Measurements from ENCODE around the gene CEP131.

The CEP131 gene

GRCh38 chr17:81180836-81181810, 41.6 kb downstream of the CEP131 start:
- Histone ChIP-seq H3K4me3 (ENCODE audit: low read depth in 1 of 2, low read length in 2 of 2) (no peak overlapping the region), H3K9me3 (ENCODE audit: control insufficient read depth in 1 of 2, low read length in 2 of 2) (no peaks in the 10 kb centered on the region), H3K36me3 (ENCODE audit: control insufficient read depth in 1 of 2, insufficient read depth in 2 of 2, low read length in 2 of 2) (no peaks in the 10 kb centered on the region), H3K27me3 (ENCODE audit: low read depth, low read length) (no peaks in the 10 kb centered on the region), H3K27ac (ENCODE audit: low read length) (no peak overlapping the region), H3K4me1 (ENCODE audit: control insufficient read depth in 1 of 2, insufficient read depth in 2 of 2, low read length in 2 of 2) (no peaks in the 10 kb centered on the region)

GRCh38 chr17:81179861-81180260, 42.9 kb downstream of the CEP131 start:
- Histone ChIP-seq H3K4me1 (ENCODE audit: control insufficient read depth in 1 of 2, insufficient read depth in 2 of 2, low read length in 2 of 2) (no peaks in the 10 kb centered on the region), H3K36me3 (ENCODE audit: control insufficient read depth in 1 of 2, insufficient read depth in 2 of 2, low read length in 2 of 2) (no peaks in the 10 kb centered on the region), H3K4me3 (ENCODE audit: low read depth in 1 of 2, low read length in 2 of 2) (no peak overlapping the region), H3K27ac (ENCODE audit: low read length) (no peak overlapping the region), H3K9me3 (ENCODE audit: control insufficient read depth in 1 of 2, low read length in 2 of 2) (peaks cover 0 to 5% of the 10 kb centered on the region in 2 donors), H3K27me3 (ENCODE audit: low read depth, low read length) (no peaks in the 10 kb centered on the region)

GRCh38 chr17:81179220-81179619, 43.5 kb downstream of the CEP131 start:
- no peaks in the 10 kb centered on the region for H3K4me1 ChIP-seq (ENCODE audit: control insufficient read depth in 1 of 2, insufficient read depth in 2 of 2, low read length in 2 of 2)
- no peaks in the 10 kb centered on the region for H3K27me3 ChIP-seq (ENCODE audit: low read depth, low read length)
- H3K27ac ChIP-seq (ENCODE audit: low read length) = no peak overlapping the region
- no peaks in the 10 kb centered on the region for H3K36me3 ChIP-seq (ENCODE audit: control insufficient read depth in 1 of 2, insufficient read depth in 2 of 2, low read length in 2 of 2)
- H3K4me3 ChIP-seq (ENCODE audit: low read depth in 1 of 2, low read length in 2 of 2) = no peak overlapping the region
- peaks cover 0 to 5% of the 10 kb centered on the region in 2 donors for H3K9me3 ChIP-seq (ENCODE audit: control insufficient read depth in 1 of 2, low read length in 2 of 2)

- no peak overlapping the region for H3K27ac ChIP-seq (ENCODE audit: low read length)
- peaks cover 0 to 5% of the 10 kb centered on the region in 2 donors for H3K9me3 ChIP-seq (ENCODE audit: control insufficient read depth in 1 of 2, low read length in 2 of 2)
- no peaks in the 10 kb centered on the region for H3K4me1 ChIP-seq (ENCODE audit: control insufficient read depth in 1 of 2, insufficient read depth in 2 of 2, low read length in 2 of 2)
- no peak overlapping the region for H3K4me3 ChIP-seq (ENCODE audit: low read depth in 1 of 2, low read length in 2 of 2)
- H3K36me3 ChIP-seq (ENCODE audit: control insufficient read depth in 1 of 2, insufficient read depth in 2 of 2, low read length in 2 of 2) = no peaks in the 10 kb centered on the region
- H3K27me3 ChIP-seq (ENCODE audit: low read depth, low read length) = no peaks in the 10 kb centered on the region
Measured at GRCh38 chr17:81178136-81179091, 44.4 kb downstream of the CEP131 start.

GRCh38 chr17:81176666-81177065, 46.1 kb downstream of the CEP131 start:
- Histone ChIP-seq H3K27ac (ENCODE audit: low read length) (no peak overlapping the region), H3K9me3 (ENCODE audit: control insufficient read depth in 1 of 2, low read length in 2 of 2) (peaks cover 0 to 5% of the 10 kb centered on the region in 2 donors), H3K4me1 (ENCODE audit: control insufficient read depth in 1 of 2, insufficient read depth in 2 of 2, low read length in 2 of 2) (no peaks in the 10 kb centered on the region), H3K27me3 (ENCODE audit: low read depth, low read length) (no peaks in the 10 kb centered on the region), H3K4me3 (ENCODE audit: low read depth in 1 of 2, low read length in 2 of 2) (no peak overlapping the region), H3K36me3 (ENCODE audit: control insufficient read depth in 1 of 2, insufficient read depth in 2 of 2, low read length in 2 of 2) (no peaks in the 10 kb centered on the region)

- Histone ChIP-seq H3K27ac (ENCODE audit: low read length) (no peak overlapping the region), H3K27me3 (ENCODE audit: low read depth, low read length) (no peaks in the 10 kb centered on the region), H3K4me1 (ENCODE audit: control insufficient read depth in 1 of 2, insufficient read depth in 2 of 2, low read length in 2 of 2) (no peaks in the 10 kb centered on the region), H3K9me3 (ENCODE audit: control insufficient read depth in 1 of 2, low read length in 2 of 2) (peaks cover 0 to 5% of the 10 kb centered on the region in 2 donors), H3K4me3 (ENCODE audit: low read depth in 1 of 2, low read length in 2 of 2) (no peak overlapping the region), H3K36me3 (ENCODE audit: control insufficient read depth in 1 of 2, insufficient read depth in 2 of 2, low read length in 2 of 2) (no peaks in the 10 kb centered on the region)
Measured at GRCh38 chr17:81173762-81174155, 49.0 kb downstream of the CEP131 start.

GRCh38 chr17:81173052-81173761, 49.6 kb downstream of the CEP131 start:
- H3K27me3 ChIP-seq (ENCODE audit: low read depth, low read length) = no peaks in the 10 kb centered on the region
- no peaks in the 10 kb centered on the region for H3K4me1 ChIP-seq (ENCODE audit: control insufficient read depth in 1 of 2, insufficient read depth in 2 of 2, low read length in 2 of 2)
- H3K36me3 ChIP-seq (ENCODE audit: control insufficient read depth in 1 of 2, insufficient read depth in 2 of 2, low read length in 2 of 2) = no peaks in the 10 kb centered on the region
- no peak overlapping the region for H3K4me3 ChIP-seq (ENCODE audit: low read depth in 1 of 2, low read length in 2 of 2)
- no peak overlapping the region for H3K27ac ChIP-seq (ENCODE audit: low read length)
- peaks cover 0 to 5% of the 10 kb centered on the region in 2 donors for H3K9me3 ChIP-seq (ENCODE audit: control insufficient read depth in 1 of 2, low read length in 2 of 2)

GRCh38 chr17:81171941-81172340, 50.8 kb downstream of the CEP131 start:
- Histone ChIP-seq H3K4me3 (ENCODE audit: low read depth in 1 of 2, low read length in 2 of 2) (no peak overlapping the region), H3K4me1 (ENCODE audit: control insufficient read depth in 1 of 2, insufficient read depth in 2 of 2, low read length in 2 of 2) (no peaks in the 10 kb centered on the region), H3K36me3 (ENCODE audit: control insufficient read depth in 1 of 2, insufficient read depth in 2 of 2, low read length in 2 of 2) (no peaks in the 10 kb centered on the region), H3K27ac (ENCODE audit: low read length) (no peak overlapping the region), H3K9me3 (ENCODE audit: control insufficient read depth in 1 of 2, low read length in 2 of 2) (peaks cover 0 to 5% of the 10 kb centered on the region in 2 donors), H3K27me3 (ENCODE audit: low read depth, low read length) (no peaks in the 10 kb centered on the region)

- Histone ChIP-seq H3K27ac (ENCODE audit: low read length) (no peak overlapping the region), H3K4me3 (ENCODE audit: low read depth in 1 of 2, low read length in 2 of 2) (no peak overlapping the region), H3K27me3 (ENCODE audit: low read depth, low read length) (no peaks in the 10 kb centered on the region), H3K4me1 (ENCODE audit: control insufficient read depth in 1 of 2, insufficient read depth in 2 of 2, low read length in 2 of 2) (peaks cover 0 to 6% of the 10 kb centered on the region in 2 donors), H3K36me3 (ENCODE audit: control insufficient read depth in 1 of 2, insufficient read depth in 2 of 2, low read length in 2 of 2) (no peaks in the 10 kb centered on the region), H3K9me3 (ENCODE audit: control insufficient read depth in 1 of 2, low read length in 2 of 2) (peaks cover 0 to 5% of the 10 kb centered on the region in 2 donors)
Measured at GRCh38 chr17:81170727-81171494, 51.9 kb downstream of the CEP131 start.

- Histone ChIP-seq H3K9me3 (ENCODE audit: control insufficient read depth in 1 of 2, low read length in 2 of 2) (no peaks in the 10 kb centered on the region), H3K4me3 (ENCODE audit: low read depth in 1 of 2, low read length in 2 of 2) (no peak overlapping the region), H3K27me3 (ENCODE audit: low read depth, low read length) (no peaks in the 10 kb centered on the region), H3K27ac (ENCODE audit: low read length) (no peak overlapping the region), H3K36me3 (ENCODE audit: control insufficient read depth in 1 of 2, insufficient read depth in 2 of 2, low read length in 2 of 2) (no peaks in the 10 kb centered on the region), H3K4me1 (ENCODE audit: control insufficient read depth in 1 of 2, insufficient read depth in 2 of 2, low read length in 2 of 2) (peaks cover 0 to 13% of the 10 kb centered on the region in 2 donors)
Measured at GRCh38 chr17:81169870-81170309, 52.9 kb downstream of the CEP131 start.

Measured in muscle layer of duodenum (tissue), 2 donors.